GM23338 (cell line): ENCODE measurements around the gene OOSP4A.

ENCODE experiments used
- CREB1 ChIP-seq: fragments of 250-450 bp; sonication (Bioruptor Pico); IDR thresholded peaks from 2 replicates; pipeline ENCODE4 v1.5.0; 2020; ENCODE audit warnings: low read depth, mild to moderate bottlenecking, moderate library complexity
- CTCF ChIP-seq, 2 experiments: fragments of 200-600 bp in 1 of 2; sonication (generic) in 1 of 2; conservative IDR thresholded peaks; 2 replicates each; pipeline versions ENCODE4 v1.5.1 to v1.6.1; 2016 to 2017; ENCODE audit warnings: antibody characterized with exemption in 2 of 2, low read depth in 2 of 2, mild to moderate bottlenecking in 2 of 2, moderate library complexity in 1 of 2
- EZH2 ChIP-seq: fragments of 200-600 bp; sonication (generic); IDR thresholded peaks from one replicate; pipeline ENCODE4 v1.8.0; 2017; ENCODE audit warnings: antibody characterized with exemption, mild to moderate bottlenecking, low read depth; ENCODE audit not compliant: unreplicated experiment
- EZH2phosphoT487 ChIP-seq: fragments of 200-600 bp; sonication (generic); IDR thresholded peaks from one replicate; pipeline ENCODE4 v1.8.1; 2018; ENCODE audit warnings: antibody characterized with exemption; ENCODE audit not compliant: unreplicated experiment
- JUNB ChIP-seq: IDR thresholded peaks from one replicate; pipeline ENCODE4 v1.6.1; 2016; ENCODE audit warnings: antibody characterized with exemption; ENCODE audit not compliant: unreplicated experiment
- POLR2AphosphoS5 ChIP-seq: IDR thresholded peaks from 2 replicates; pipeline ENCODE4 v1.6.1; 2016; ENCODE audit warnings: antibody characterized with exemption, low read depth
- ZNF114 ChIP-seq: fragments of 250-450 bp; sonication (Bioruptor Pico); IDR thresholded peaks from 2 replicates; pipeline ENCODE4 v1.5.0; 2020; ENCODE audit warnings: mild to moderate bottlenecking, moderate library complexity
- ZNF331 ChIP-seq: fragments of 250-450 bp; sonication (Bioruptor Pico); IDR thresholded peaks from 2 replicates; pipeline ENCODE4 v1.5.0; 2020; ENCODE audit warnings: low read depth, mild to moderate bottlenecking, moderate library complexity
- TF ChIP-seq, protein P1 (sequence below): IDR thresholded peaks from one replicate; pipeline ENCODE4 v1.6.1; 2018; ENCODE audit warnings: antibody characterized with exemption; ENCODE audit not compliant: unreplicated experiment
- TF ChIP-seq, protein P2 (sequence below): IDR thresholded peaks from 2 replicates; pipeline ENCODE4 v1.6.1; 2016; ENCODE audit warnings: antibody characterized with exemption

GRCh38 chr11:59944720-59945119 is 19.1 kb upstream of the OOSP4A start:
- TF ChIP-seq EZH2 (no peak), CTCF (conservative IDR thresholded peaks at IDR 0.05; ENCODE audit: low read depth in 2 of 2) (no peak), POLR2AphosphoS5 (no peak), EZH2phosphoT487 (no peak), ZNF114 (CRISPR knock-in tag) (no peak), CREB1 (CRISPR knock-in tag) (no peak), JUNB (no peak), ZNF331 (CRISPR knock-in tag) (no peak)
- TF ChIP-seq, protein P1, sequence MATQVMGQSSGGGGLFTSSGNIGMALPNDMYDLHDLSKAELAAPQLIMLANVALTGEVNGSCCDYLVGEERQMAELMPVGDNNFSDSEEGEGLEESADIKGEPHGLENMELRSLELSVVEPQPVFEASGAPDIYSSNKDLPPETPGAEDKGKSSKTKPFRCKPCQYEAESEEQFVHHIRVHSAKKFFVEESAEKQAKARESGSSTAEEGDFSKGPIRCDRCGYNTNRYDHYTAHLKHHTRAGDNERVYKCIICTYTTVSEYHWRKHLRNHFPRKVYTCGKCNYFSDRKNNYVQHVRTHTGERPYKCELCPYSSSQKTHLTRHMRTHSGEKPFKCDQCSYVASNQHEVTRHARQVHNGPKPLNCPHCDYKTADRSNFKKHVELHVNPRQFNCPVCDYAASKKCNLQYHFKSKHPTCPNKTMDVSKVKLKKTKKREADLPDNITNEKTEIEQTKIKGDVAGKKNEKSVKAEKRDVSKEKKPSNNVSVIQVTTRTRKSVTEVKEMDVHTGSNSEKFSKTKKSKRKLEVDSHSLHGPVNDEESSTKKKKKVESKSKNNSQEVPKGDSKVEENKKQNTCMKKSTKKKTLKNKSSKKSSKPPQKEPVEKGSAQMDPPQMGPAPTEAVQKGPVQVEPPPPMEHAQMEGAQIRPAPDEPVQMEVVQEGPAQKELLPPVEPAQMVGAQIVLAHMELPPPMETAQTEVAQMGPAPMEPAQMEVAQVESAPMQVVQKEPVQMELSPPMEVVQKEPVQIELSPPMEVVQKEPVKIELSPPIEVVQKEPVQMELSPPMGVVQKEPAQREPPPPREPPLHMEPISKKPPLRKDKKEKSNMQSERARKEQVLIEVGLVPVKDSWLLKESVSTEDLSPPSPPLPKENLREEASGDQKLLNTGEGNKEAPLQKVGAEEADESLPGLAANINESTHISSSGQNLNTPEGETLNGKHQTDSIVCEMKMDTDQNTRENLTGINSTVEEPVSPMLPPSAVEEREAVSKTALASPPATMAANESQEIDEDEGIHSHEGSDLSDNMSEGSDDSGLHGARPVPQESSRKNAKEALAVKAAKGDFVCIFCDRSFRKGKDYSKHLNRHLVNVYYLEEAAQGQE, result no peak
- TF ChIP-seq, protein P2, sequence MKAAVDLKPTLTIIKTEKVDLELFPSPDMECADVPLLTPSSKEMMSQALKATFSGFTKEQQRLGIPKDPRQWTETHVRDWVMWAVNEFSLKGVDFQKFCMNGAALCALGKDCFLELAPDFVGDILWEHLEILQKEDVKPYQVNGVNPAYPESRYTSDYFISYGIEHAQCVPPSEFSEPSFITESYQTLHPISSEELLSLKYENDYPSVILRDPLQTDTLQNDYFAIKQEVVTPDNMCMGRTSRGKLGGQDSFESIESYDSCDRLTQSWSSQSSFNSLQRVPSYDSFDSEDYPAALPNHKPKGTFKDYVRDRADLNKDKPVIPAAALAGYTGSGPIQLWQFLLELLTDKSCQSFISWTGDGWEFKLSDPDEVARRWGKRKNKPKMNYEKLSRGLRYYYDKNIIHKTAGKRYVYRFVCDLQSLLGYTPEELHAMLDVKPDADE, result no peak
